HepG2 (cell line): ENCODE data around the gene VASH2. TPM values are rescaled to one million over a fixed set of nuclear protein-coding genes. Genes with fewer than 3 reads are reported as not detected.
A peak's percentile ranks its signal among the peaks of the same experiment; 100 is the strongest.

Experiments used
- ARNTL ChIP-seq: sonication (generic); formaldehyde crosslinking; IDR thresholded peaks from 2 replicates; pipeline ENCODE4 v1.4.0; 2020; ENCODE audit warnings: mild to moderate bottlenecking, missing genetic modification reagents
- BHLHE40 ChIP-seq: IDR thresholded peaks from 2 replicates; pipeline ENCODE4 v1.6.1; 2011; ENCODE audit warnings: low read length, improper control_type of control experiment
- CBX1 ChIP-seq: IDR thresholded peaks from one replicate; pipeline ENCODE4 v1.6.1; 2016; ENCODE audit warnings: antibody characterized with exemption, low read depth
- DNMT1 ChIP-seq: sonication (generic); formaldehyde crosslinking; IDR thresholded peaks from 2 replicates; pipeline ENCODE4 v1.5.1; 2020; ENCODE audit warnings: mild to moderate bottlenecking, missing genetic modification reagents
- EED ChIP-seq: sonication (generic); formaldehyde crosslinking; IDR thresholded peaks from 2 replicates; pipeline ENCODE4 v1.5.0; 2020; ENCODE audit warnings: mild to moderate bottlenecking, missing genetic modification reagents
- KLF9 ChIP-seq: IDR thresholded peaks from 2 replicates; pipeline ENCODE4 v1.6.1; 2016; ENCODE audit warnings: low read depth
- MLLT10 ChIP-seq: sonication (generic); formaldehyde crosslinking; IDR thresholded peaks from 2 replicates; pipeline ENCODE4 v1.4.0; 2020; ENCODE audit warnings: missing genetic modification reagents
- MTF1 ChIP-seq: sonication (generic); formaldehyde crosslinking; IDR thresholded peaks from 2 replicates; pipeline ENCODE4 v1.5.0; 2020; ENCODE audit warnings: missing genetic modification reagents
- PHB2 ChIP-seq: fragments of 450-650 bp; IDR thresholded peaks from 2 replicates; pipeline ENCODE4 v1.6.1; 2018; ENCODE audit not compliant: partially characterized antibody
- PHF5A ChIP-seq: IDR thresholded peaks from one replicate; pipeline ENCODE4 v1.6.1; 2018; ENCODE audit warnings: low read depth, missing genetic modification reagents; ENCODE audit not compliant: unreplicated experiment
- POLR2AphosphoS5 ChIP-seq: IDR thresholded peaks from 2 replicates; pipeline ENCODE4 v1.6.1; 2012; ENCODE audit warnings: low read depth, low read length
- RAD51 ChIP-seq: fragments of 450-650 bp; IDR thresholded peaks from 2 replicates; pipeline ENCODE4 v1.6.1; 2016; ENCODE audit warnings: borderline replicate concordance
- SALL2 ChIP-seq: sonication (generic); formaldehyde crosslinking; IDR thresholded peaks from 2 replicates; pipeline ENCODE4 v1.8.1; 2023; ENCODE audit warnings: mild to moderate bottlenecking, missing genetic modification reagents, inconsistent platforms
- TBX3 ChIP-seq: fragments of 450-650 bp; IDR thresholded peaks from 2 replicates; pipeline ENCODE4 v1.6.1; 2017; ENCODE audit warnings: antibody characterized with exemption, mild to moderate bottlenecking, inconsistent platforms, borderline replicate concordance
- THYN1 ChIP-seq: sonication (generic); formaldehyde crosslinking; IDR thresholded peaks from 2 replicates; pipeline ENCODE4 v1.8.1; 2023; ENCODE audit warnings: low read depth, mild to moderate bottlenecking, moderate library complexity, missing genetic modification reagents, borderline replicate concordance
- TOPORS ChIP-seq: sonication (generic); formaldehyde crosslinking; IDR thresholded peaks from 2 replicates; pipeline ENCODE4 v1.8.0; 2023; ENCODE audit warnings: mild to moderate bottlenecking, missing genetic modification reagents
- ZBTB34 ChIP-seq: sonication (generic); formaldehyde crosslinking; IDR thresholded peaks from 2 replicates; pipeline ENCODE4 v1.8.0; 2022; ENCODE audit warnings: mild to moderate bottlenecking, missing genetic modification reagents
- ZC3H13 ChIP-seq: sonication (generic); formaldehyde crosslinking; IDR thresholded peaks from 2 replicates; pipeline ENCODE4 v1.8.1; 2023; ENCODE audit warnings: mild to moderate bottlenecking, missing genetic modification reagents, moderate library complexity
- ZFAT ChIP-seq: sonication (generic); formaldehyde crosslinking; conservative IDR thresholded peaks from 2 replicates; pipeline ENCODE4 v1.8.1; 2023; ENCODE audit warnings: missing genetic modification reagents, inconsistent platforms
- ZFP82 ChIP-seq: sonication (generic); formaldehyde crosslinking; IDR thresholded peaks from 2 replicates; pipeline ENCODE4 v1.5.1; 2020; ENCODE audit warnings: mild to moderate bottlenecking, missing genetic modification reagents, borderline replicate concordance
- ZNF557 ChIP-seq: sonication (generic); formaldehyde crosslinking; IDR thresholded peaks from 2 replicates; pipeline ENCODE4 v1.4.0; 2020; ENCODE audit warnings: missing genetic modification reagents
- ZNF672 ChIP-seq: sonication (generic); formaldehyde crosslinking; IDR thresholded peaks from 2 replicates; pipeline ENCODE4 v1.8.1; 2022; ENCODE audit warnings: missing genetic modification reagents
- ZNF687 ChIP-seq: sonication (generic); formaldehyde crosslinking; IDR thresholded peaks from 2 replicates; pipeline ENCODE4 v1.5.1; 2020; ENCODE audit warnings: mild to moderate bottlenecking, missing genetic modification reagents, moderate library complexity
- ZNF737 ChIP-seq: sonication (generic); formaldehyde crosslinking; IDR thresholded peaks from 2 replicates; pipeline ENCODE4 v1.5.0; 2020; ENCODE audit warnings: missing genetic modification reagents, mild to moderate bottlenecking, borderline replicate concordance
- ZNF746 ChIP-seq: sonication (generic); formaldehyde crosslinking; IDR thresholded peaks from 2 replicates; pipeline ENCODE4 v1.8.0; 2022; ENCODE audit warnings: mild to moderate bottlenecking, missing genetic modification reagents
- polyA plus RNA-seq, 8 experiments: library from polyadenylated mRNA; depleted of rRNA in 3 of 8; stranded (reverse) in 7 of 8; unstranded in 1 of 8; fragments of >200 nt; fragmentation: Illumina TruSeq in 4 of 8; extraction: Trizol in 4 of 8; gene quantifications; 2 replicates each; pipeline versions ENCODE4 v1.2.1 to v1.2.3, GENCODE V29; 2011 to 2016; ENCODE audit warnings: low read depth in 4 of 8, missing spikeins in 1 of 8, mixed read lengths in 1 of 8; ENCODE audit not compliant: insufficient read depth in 1 of 8
- total RNA-seq, 5 experiments: library from RNA; depleted of rRNA; stranded (reverse); fragments of >200 nt; fragmentation: Illumina TruSeq; extraction: Trizol; gene quantifications; 2 replicates each; pipeline ENCODE4 v1.2.3, GENCODE V29; 2016; ENCODE audit warnings: low read depth in 1 of 5
- TF ChIP-seq, protein P1 (sequence below): IDR thresholded peaks from 2 replicates; pipeline ENCODE4 v1.6.1; 2016; ENCODE audit warnings: mild to moderate bottlenecking, missing biosample characterization, missing genetic modification reagents

VASH2 gene
- total and polyA plus RNA-seq, 2 of the 13 experiments (the other 11 are each of a cell fraction or from before 2014, with no cell fraction given) = 0.44 to 1.00 TPM

GRCh38 chr1:213015099-213016050 is 65.0 kb downstream of the VASH2 start, which contains the start of gene ANGEL2 (continued):
- peak; percentile 51 for TF ChIP-seq ZNF746 (CRISPR knock-in tag)
- TF ChIP-seq PHB2 = no peak
- TF ChIP-seq ZNF737 = 0 out of 2 replicates have a peak, but pooled peaks have one; percentile 81
- peak; percentile 40; the same call in 1 of the 2 replicates for TF ChIP-seq TOPORS (CRISPR knock-in tag)
- TF ChIP-seq EED (CRISPR knock-in tag) = peak; percentile 36; the same call in 1 of the 2 replicates
- no peak for TF ChIP-seq TBX3
- TF ChIP-seq PHF5A (CRISPR knock-in tag) = no peak
- TF ChIP-seq ZNF672 = no peak
- no peak for TF ChIP-seq DNMT1 (CRISPR knock-in tag)
- TF ChIP-seq CBX1 = peak; percentile 46
- no peak; the same call in 1 of the 2 replicates for TF ChIP-seq ZFAT (CRISPR knock-in tag)
- TF ChIP-seq ZBTB34 (CRISPR knock-in tag) = no peak
- TF ChIP-seq KLF9 (CRISPR knock-in tag) = no peak
- TF ChIP-seq RAD51 = no peak
- TF ChIP-seq BHLHE40 = no peak
- TF ChIP-seq ARNTL (CRISPR knock-in tag) = peak; percentile 55; the same call in 1 of the 2 replicates
- no peak for TF ChIP-seq ZNF557 (CRISPR knock-in tag)
- no peak for TF ChIP-seq ZC3H13 (CRISPR knock-in tag)
- peak; percentile 77 for TF ChIP-seq POLR2AphosphoS5
- peak; percentile 71; the same call in 1 of the 2 replicates for TF ChIP-seq MTF1
- peak; percentile 74; the same call in 1 of the 2 replicates for TF ChIP-seq SALL2 (CRISPR knock-in tag)
- TF ChIP-seq MLLT10 (CRISPR knock-in tag) = no peak
- peak; percentile 92 for TF ChIP-seq ZNF687 (CRISPR knock-in tag)
- TF ChIP-seq THYN1 (CRISPR knock-in tag) = no peak
- TF ChIP-seq, protein P1, sequence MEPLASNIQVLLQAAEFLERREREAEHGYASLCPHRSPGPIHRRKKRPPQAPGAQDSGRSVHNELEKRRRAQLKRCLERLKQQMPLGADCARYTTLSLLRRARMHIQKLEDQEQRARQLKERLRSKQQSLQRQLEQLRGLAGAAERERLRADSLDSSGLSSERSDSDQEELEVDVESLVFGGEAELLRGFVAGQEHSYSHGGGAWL = peak; percentile 91
- TF ChIP-seq ZFP82 (CRISPR knock-in tag) = no peak
